Measurements from ENCODE around the gene GAS2L3.

- no peak for TF ChIP-seq EZH2 (IDR thresholded peaks at IDR 0.05)
- TF ChIP-seq POLR2AphosphoS5 (IDR thresholded peaks at IDR 0.05; ENCODE audit: borderline replicate concordance, low read depth, low read length): no peak
Measured at GRCh38 chr12:100566887-100567637, 6.4 kb upstream of the GAS2L3 start.
